Measurements from ENCODE around the gene AOC2. TPM values are rescaled to one million over a fixed set of nuclear protein-coding genes. Genes with fewer than 3 reads are reported as not detected.

Gene AOC2
- total and polyA plus RNA-seq, 10 of the 15 experiments (the other 5 are each of a cell fraction or from before 2014, with no cell fraction given): 0.08 to 1.9 (median 0.62) TPM

- BruUV-seq (replicated peaks): no TSS peak
- no peak for DNase-seq (ENCODE audit: low read depth, low spot score)
- H3K36me3 ChIP-seq (ENCODE audit: control insufficient read depth in 2 of 2, insufficient read depth in 2 of 2, low read length in 1 of 2): peaks cover 0 to 4% of the 10 kb centered on the region in 2 experiments; a peak in 1 of 4 replicates
- POLR2A ChIA-PET: interaction anchor here (0.5 kb wide), 2 partner anchors 302 to 477 kb away, joined by 4 to 7 read pairs; no protein-coding TSS in a partner anchor
- no peak for TF ChIP-seq ZNF274 (IDR thresholded peaks at IDR 0.05; ENCODE audit: insufficient read depth, insufficient read length)
- no peak for TF ChIP-seq GABPA (IDR thresholded peaks at IDR 0.05; ENCODE audit: low read depth)
- RAD21 ChIA-PET (ENCODE audit: unreplicated experiment): interaction anchor here (1.0 kb wide), 1 partner anchor 167 kb away, joined by 3 read pairs; the partner anchor contains the start of gene RPL27
- no peak for FAIRE-seq
- H3K4me2 ChIP-seq (ENCODE audit: control insufficient read depth, insufficient read depth): no peak overlapping the region
- no peaks in the 10 kb centered on the region for H3K27me3 ChIP-seq (replicated peaks in 1 of 2; ENCODE audit: control insufficient read depth in 2 of 2, insufficient read depth in 2 of 2, low read length in 1 of 2)
- ATAC-seq: no peak
- H3K9ac ChIP-seq (ENCODE audit: control insufficient read depth, insufficient read depth, low read length): no peak overlapping the region
- intact Hi-C loops (cut with micrococcal nuclease; ENCODE audit: unreplicated experiment) (no loop called here), in situ Hi-C loops (cut with MboI) (no loop called here)
- H2AFZ ChIP-seq (ENCODE audit: control insufficient read depth, low read depth, low read length): no peak overlapping the region
- H4K20me1 ChIP-seq (ENCODE audit: control insufficient read depth, insufficient read depth): no peaks in the 10 kb centered on the region
- CTCF ChIA-PET: interaction anchor here (1.2 to 6.8 kb wide), 3 partner anchors 9 to 167 kb away, joined by 3 to 81 read pairs (median 5); partner anchors contain the start of genes BECN1 and RPL27
- SMC1A ChIA-PET (ENCODE audit: uncharacterized antibody, unreplicated experiment): no interaction called here
- H3K27ac ChIP-seq (ENCODE audit: control insufficient read depth, insufficient read depth): no peak overlapping the region
- no peak overlapping the region for H3K4me3 ChIP-seq
- H3K79me2 ChIP-seq (ENCODE audit: control insufficient read depth, insufficient read depth, low read length): peaks cover 30% of the 10 kb centered on the region
- peaks cover 5% of the 10 kb centered on the region; the same call in 1 of the 2 replicates for H3K4me1 ChIP-seq (ENCODE audit: control insufficient read depth, insufficient read depth, low read length)
- H3K9me3 ChIP-seq (replicated peaks; ENCODE audit: control insufficient read depth, insufficient read depth, low read length): no peaks in the 10 kb centered on the region; the same call in 2 of the 3 replicates
Observed at GRCh38 chr17:42830971-42831370, 13.4 kb upstream of the AOC2 start.

DNA sequence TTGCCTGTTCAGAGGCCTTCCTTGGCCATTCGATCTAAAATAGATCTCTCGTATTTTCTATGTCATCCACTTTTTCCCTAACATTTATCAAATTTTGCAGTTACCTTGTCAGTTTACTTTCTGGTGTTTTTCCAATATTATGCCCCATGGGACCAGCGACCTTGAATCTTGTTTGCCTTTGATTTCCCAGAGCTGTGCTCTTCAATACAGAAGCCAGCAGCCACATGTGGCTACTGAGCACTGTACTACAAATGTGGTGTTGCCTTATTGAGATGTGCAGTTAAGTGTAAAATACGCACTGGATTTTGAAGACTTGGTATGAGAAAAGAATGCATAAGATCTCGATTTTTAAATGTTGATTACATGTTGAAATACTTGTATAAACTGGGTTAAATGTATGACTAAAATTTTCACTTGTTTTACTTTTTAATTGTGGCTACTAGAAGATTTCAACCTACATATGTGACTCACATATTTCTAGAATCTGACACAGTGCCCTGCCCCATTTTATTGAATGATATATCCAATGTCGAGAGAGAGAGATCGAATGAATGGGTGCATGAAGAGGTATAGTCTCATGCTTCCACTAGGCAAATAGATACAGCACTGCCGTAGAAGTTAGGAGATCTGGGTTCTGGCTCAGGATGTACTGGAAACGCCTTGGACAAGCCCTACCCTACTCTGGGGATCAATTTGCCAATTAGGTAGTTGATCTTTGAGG lies 12.0 kb upstream of the AOC2 start:
- no peaks in the 10 kb centered on the region; the same call in 2 of the 3 replicates for H3K9me3 ChIP-seq (replicated peaks; ENCODE audit: control insufficient read depth, insufficient read depth, low read length)
- ChIA-PET SMC1A (ENCODE audit: uncharacterized antibody, unreplicated experiment) (interaction anchor here (1.8 to 3.6 kb wide), 3 partner anchors 9 to 254 kb away, joined by 3 to 14 read pairs (median 10); partner anchors contain the start of genes BECN1 and RPL27), POLR2A (interaction anchor here (0.5 to 3.1 kb wide), 3 partner anchors 9 to 166 kb away, joined by 3 to 25 read pairs (median 9); partner anchors contain the start of genes BECN1 and RPL27), RAD21 (ENCODE audit: unreplicated experiment) (interaction anchor here (0.7 to 1.8 kb wide), 4 partner anchors 9 to 255 kb away, joined by 3 to 5 read pairs (median 4); partner anchors contain the start of genes BECN1, PSMC3IP and RPL27), CTCF (interaction anchor here (0.6 to 6.8 kb wide), 8 partner anchors 10 to 652 kb away, joined by 3 to 81 read pairs (median 3); partner anchors contain the start of genes BECN1, DHX8, PSMC3IP and RPL27)
- H2AFZ ChIP-seq (ENCODE audit: control insufficient read depth, low read depth, low read length): peak overlapping the region; percentile 96
- H3K27me3 ChIP-seq (replicated peaks in 1 of 2; ENCODE audit: control insufficient read depth in 2 of 2, insufficient read depth in 2 of 2, low read length in 1 of 2): no peaks in the 10 kb centered on the region
- peaks cover 5% of the 10 kb centered on the region; the same call in 1 of the 2 replicates for H3K4me1 ChIP-seq (ENCODE audit: control insufficient read depth, insufficient read depth, low read length)
- FAIRE-seq: peak; percentile 27
- peak overlapping the region; percentile 90 for H3K9ac ChIP-seq (ENCODE audit: control insufficient read depth, insufficient read depth, low read length)
- in situ Hi-C loops (cut with MboI): no loop called here
- intact Hi-C loops (cut with micrococcal nuclease; ENCODE audit: unreplicated experiment): no loop called here
- peak overlapping the region; percentile 93 for H3K4me3 ChIP-seq
- H3K36me3 ChIP-seq (ENCODE audit: control insufficient read depth in 2 of 2, insufficient read depth in 2 of 2, low read length in 1 of 2): peaks cover 0 to 7% of the 10 kb centered on the region in 2 experiments; a peak in 2 of 4 replicates
- BruUV-seq (replicated peaks): no TSS peak
- peak; percentile 52 for ATAC-seq
- peak overlapping the region; percentile 92 for H3K27ac ChIP-seq (ENCODE audit: control insufficient read depth, insufficient read depth)
- H3K79me2 ChIP-seq (ENCODE audit: control insufficient read depth, insufficient read depth, low read length): peaks cover 30% of the 10 kb centered on the region
- no peak for DNase-seq (ENCODE audit: low read depth, low spot score)
- 42% methylated on average over 9 of the region's 9 CpGs for WGBS (ENCODE audit: insufficient coverage, insufficient replicate concordance, low lambda C conversion rate, missing lambda C conversion rate)
- no peaks in the 10 kb centered on the region for H4K20me1 ChIP-seq (ENCODE audit: control insufficient read depth, insufficient read depth)
- peak overlapping the region; percentile 82 for H3K4me2 ChIP-seq (ENCODE audit: control insufficient read depth, insufficient read depth)
- TF ChIP-seq SUPT20H (IDR thresholded peaks at IDR 0.05; ENCODE audit: borderline replicate concordance, control insufficient read depth, low read depth, low read length): no peak
- TF ChIP-seq TCF7 (IDR thresholded peaks at IDR 0.05; ENCODE audit: borderline replicate concordance): no peak
- TF ChIP-seq JUNB (IDR thresholded peaks at IDR 0.05): no peak
- no peak for TF ChIP-seq BHLHE40 (IDR thresholded peaks at IDR 0.05; ENCODE audit: borderline replicate concordance in 1 of 2, low read depth in 2 of 2, low read length in 1 of 2)
- TF ChIP-seq, protein P1, sequence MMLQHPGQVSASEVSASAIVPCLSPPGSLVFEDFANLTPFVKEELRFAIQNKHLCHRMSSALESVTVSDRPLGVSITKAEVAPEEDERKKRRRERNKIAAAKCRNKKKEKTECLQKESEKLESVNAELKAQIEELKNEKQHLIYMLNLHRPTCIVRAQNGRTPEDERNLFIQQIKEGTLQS (IDR thresholded peaks at IDR 0.05; ENCODE audit: borderline replicate concordance, extremely low read depth, low read depth, low read length): no peak
- no peak for TF ChIP-seq IKZF1 (conservative IDR thresholded peaks at IDR 0.05)
- no peak for TF ChIP-seq HDGF (IDR thresholded peaks at IDR 0.05)
- no peak for TF ChIP-seq BRCA1 (IDR thresholded peaks at IDR 0.05; ENCODE audit: low read depth, low read length)
- TF ChIP-seq PKNOX1 (IDR thresholded peaks at IDR 0.05): no peak
- TF ChIP-seq MTA3 (IDR thresholded peaks at IDR 0.05; ENCODE audit: borderline replicate concordance, low read length): no peak

All from GM12878 (cell line).